PC-3 (cell line): ENCODE data around the gene COL4A1. TPM values are rescaled to one million over a fixed set of nuclear protein-coding genes. Genes with fewer than 3 reads are reported as not detected.

Experiments
- ATAC-seq: fragments of 200-7000 bp; cut with Tn5 transposase; 2 replicates; pipeline ENCODE4 v1.9.1; 2020; ENCODE audit warnings: mild to moderate bottlenecking, moderate library complexity
- BruUV-seq: library from RNA; stranded (reverse); fragments of 400-500 nt; replicated peaks from 2 replicates; lab custom pipeline; 2021; lab: Mats Ljungman, UMichigan
- CTCF ChIA-PET: fragments of 300-600 bp; sonication (Branson Sonifier 250); formaldehyde crosslinking; loops from one replicate; lab custom pipeline; 2022; ENCODE audit warnings: antibody characterized with exemption; lab: Charles Lee
- POLR2A ChIA-PET: fragments of 300-600 bp; sonication (Branson Sonifier 250); formaldehyde crosslinking; loops from one replicate; lab custom pipeline; 2022; ENCODE audit warnings: antibody characterized with exemption; ENCODE audit not compliant: unreplicated experiment; lab: Charles Lee
- DNase-seq: peaks from one replicate; pipeline ENCODE4 v3.0.0-alpha.2; 2015
- H2AFZ ChIP-seq: fragments of 300-600 bp; sonication (generic); 2 replicates; pipeline ENCODE4 v1.6.0; 2016; ENCODE audit warnings: antibody characterized with exemption, low read length
- H3F3A ChIP-seq: fragments of 300-600 bp; sonication (generic); one replicate; pipeline ENCODE4 v1.6.0; 2017; ENCODE audit warnings: antibody characterized with exemption, low read length, control low read depth, mild to moderate bottlenecking; ENCODE audit not compliant: unreplicated experiment
- H3K27ac ChIP-seq: fragments of 300-600 bp; sonication (generic); 2 replicates; pipeline ENCODE4 v1.5.1; 2016; ENCODE audit warnings: mild to moderate bottlenecking, low read length
- H3K27me3 ChIP-seq: fragments of 300-600 bp; sonication (generic); 2 replicates; pipeline ENCODE4 v1.6.1; 2016; ENCODE audit warnings: low read length, mixed read lengths
- H3K36me3 ChIP-seq: fragments of 300-600 bp; sonication (generic); 2 replicates; pipeline ENCODE4 v1.6.1; 2016; ENCODE audit warnings: low read depth, mixed run types, low read length, mixed read lengths
- H3K4me1 ChIP-seq: fragments of 300-600 bp; sonication (generic); 2 replicates; pipeline ENCODE4 v1.5.1; 2016; ENCODE audit warnings: low read length; ENCODE audit not compliant: insufficient read depth
- H3K4me2 ChIP-seq: fragments of 300-600 bp; sonication (generic); 2 replicates; pipeline ENCODE4 v1.6.0; 2016; ENCODE audit warnings: low read length
- H3K4me3 ChIP-seq: fragments of 300-600 bp; sonication (generic); 2 replicates; pipeline ENCODE4 v1.5.1; 2016; ENCODE audit warnings: mild to moderate bottlenecking, low read length, mixed read lengths
- H3K79me2 ChIP-seq: fragments of 300-600 bp; sonication (generic); 2 replicates; pipeline ENCODE4 v1.6.1; 2017; ENCODE audit warnings: low read length, mixed read lengths
- H3K9ac ChIP-seq: fragments of 300-600 bp; sonication (generic); 2 replicates; pipeline ENCODE4 v1.6.0; 2016; ENCODE audit warnings: mild to moderate bottlenecking, low read length
- H3K9me2 ChIP-seq: fragments of 300-600 bp; sonication (generic); replicated peaks from 2 replicates; pipeline ENCODE4 v1.6.1; 2016; ENCODE audit warnings: mixed run types, low read length, mixed read lengths
- H3K9me3 ChIP-seq: fragments of 300-600 bp; sonication (generic); 2 replicates; pipeline ENCODE4 v1.6.1; 2016; ENCODE audit warnings: low read length, mixed read lengths
- H4K20me1 ChIP-seq: fragments of 300-600 bp; sonication (generic); 2 replicates; pipeline ENCODE4 v1.6.1; 2016; ENCODE audit warnings: low read length, mixed read lengths
- CTCF ChIP-seq: fragments of 300-600 bp; sonication (generic); conservative IDR thresholded peaks from 2 replicates; pipeline ENCODE4 v1.5.1; 2017; ENCODE audit warnings: antibody characterized with exemption, low read depth, mild to moderate bottlenecking, low read length
- EZH2 ChIP-seq: fragments of 300-600 bp; sonication (generic); IDR thresholded peaks from one replicate; pipeline ENCODE4 v1.6.1; 2017; ENCODE audit warnings: antibody characterized with exemption, mild to moderate bottlenecking, low read length; ENCODE audit not compliant: unreplicated experiment
- EZH2phosphoT487 ChIP-seq: fragments of 300-600 bp; sonication (generic); IDR thresholded peaks from 2 replicates; pipeline ENCODE4 v1.6.1; 2018; ENCODE audit warnings: mild to moderate bottlenecking, antibody characterized with exemption, low read length, borderline replicate concordance
- intact Hi-C: fragments of 100-400 bp; cut with micrococcal nuclease; formaldehyde crosslinking; loops from 2 replicates; pipeline ENCODE4 v1.9.0; 2023
- total RNA-seq: library from RNA; depleted of rRNA; stranded (reverse); fragments of >200 nt; gene quantifications from 2 replicates; pipeline ENCODE4 v1.2.3, GENCODE V29; 2014

Gene COL4A1
- total RNA-seq, 1 experiment from 2014 or later: 48.7 TPM

- intact Hi-C loops: no loop called here
- H3K27me3 ChIP-seq: no peaks in the 10 kb centered on the region
These were observed 8.3 kb downstream of the COL4A1 start for GRCh38 chr13:110298505-110299282.

GRCh38 chr13:110297766-110298504 is 9.0 kb downstream of the COL4A1 start:
- no peaks in the 10 kb centered on the region for H3K79me2 ChIP-seq
- CTCF ChIA-PET: no interaction called here

More at GRCh38 chr13:110298505-110299282, 8.3 kb downstream of the COL4A1 start:
- CTCF ChIA-PET: no interaction called here
- DNase-seq (no peak), ATAC-seq (no peak)
- Histone ChIP-seq H3K4me3 (no peak overlapping the region), H3K79me2 (no peaks in the 10 kb centered on the region), H2AFZ (no peak overlapping the region), H3K36me3 (no peaks in the 10 kb centered on the region), H3K27ac (no peak overlapping the region), H3K4me2 (no peak overlapping the region), H3F3A (no peaks in the 10 kb centered on the region), H3K9me3 (no peaks in the 10 kb centered on the region), H3K9me2 (no peaks in the 10 kb centered on the region), H4K20me1 (no peaks in the 10 kb centered on the region), H3K9ac (no peak overlapping the region), H3K4me1 (no peaks in the 10 kb centered on the region)
- no TSS peak for BruUV-seq
- POLR2A ChIA-PET: interaction anchor here (0.6 kb wide), 1 partner anchor 8 kb away, joined by 3 read pairs; the partner anchor contains the start of genes COL4A1 and COL4A2
- TF ChIP-seq EZH2 (no peak), CTCF (no peak), EZH2phosphoT487 (no peak)

More at GRCh38 chr13:110297766-110298504, 9.0 kb downstream of the COL4A1 start:
- Histone ChIP-seq H3F3A (no peaks in the 10 kb centered on the region), H4K20me1 (no peaks in the 10 kb centered on the region), H3K9me2 (no peaks in the 10 kb centered on the region), H3K4me3 (no peak overlapping the region), H3K27ac (no peak overlapping the region), H3K9me3 (no peaks in the 10 kb centered on the region), H3K9ac (no peak overlapping the region), H3K36me3 (no peaks in the 10 kb centered on the region), H3K27me3 (no peaks in the 10 kb centered on the region), H2AFZ (no peak overlapping the region), H3K4me2 (no peak overlapping the region), H3K4me1 (no peaks in the 10 kb centered on the region)
- DNase-seq (no peak), ATAC-seq (no peak)
- TF ChIP-seq EZH2: no peak
- no peak for TF ChIP-seq CTCF
- TF ChIP-seq EZH2phosphoT487: no peak
- intact Hi-C loops: no loop called here
- BruUV-seq: no TSS peak
- POLR2A ChIA-PET: interaction anchor here (0.6 kb wide), 1 partner anchor 9 kb away, joined by 3 read pairs; the partner anchor contains the start of genes COL4A1 and COL4A2
